SK-N-SH treated with all-trans-retinoic acid at 6 μM for 48 hours (cell line): ENCODE data around the gene DTX1.

Experiments used
- ARNTL ChIP-seq: fragments of 450-650 bp; formaldehyde crosslinking; IDR thresholded peaks from 2 replicates; pipeline ENCODE4 v1.5.0; 2020; ENCODE audit warnings: low read depth, mild to moderate bottlenecking, moderate library complexity, borderline replicate concordance
- BACH2 ChIP-seq: fragments of 250-450 bp; sonication (Bioruptor Pico); IDR thresholded peaks from 2 replicates; pipeline ENCODE4 v1.9.0; 2021; ENCODE audit warnings: mild to moderate bottlenecking, borderline replicate concordance
- CSDC2 ChIP-seq: fragments of 250-450 bp; sonication (Bioruptor Pico); IDR thresholded peaks from 2 replicates; pipeline ENCODE4 v1.5.0; 2020; ENCODE audit warnings: mild to moderate bottlenecking, moderate library complexity
- GLIS3 ChIP-seq: fragments of 250-450 bp; sonication (Bioruptor Pico); IDR thresholded peaks from 2 replicates; pipeline ENCODE4 v1.5.0; 2020; ENCODE audit warnings: mild to moderate bottlenecking, moderate library complexity
- ISL1 ChIP-seq: fragments of 250-450 bp; sonication (Bioruptor Pico); IDR thresholded peaks from 2 replicates; pipeline ENCODE4 v2.1.2; 2022; ENCODE audit warnings: mild to moderate bottlenecking, moderate library complexity
- OSR1 ChIP-seq: fragments of 250-450 bp; sonication (Bioruptor Pico); IDR thresholded peaks from 2 replicates; pipeline ENCODE4 v1.8.0; 2022; ENCODE audit warnings: moderate library complexity, mild to moderate bottlenecking, inconsistent platforms
- SNAI2 ChIP-seq: fragments of 250-450 bp; sonication (Bioruptor Pico); IDR thresholded peaks from 2 replicates; pipeline ENCODE4 v1.5.0; 2020; ENCODE audit warnings: mild to moderate bottlenecking, moderate library complexity
- TCF4 ChIP-seq: fragments of 250-450 bp; sonication (Bioruptor Pico); IDR thresholded peaks from 2 replicates; pipeline ENCODE4 v1.8.0; 2021; ENCODE audit warnings: mild to moderate bottlenecking, moderate library complexity, borderline replicate concordance
- TOX ChIP-seq: fragments of 250-450 bp; sonication (Bioruptor Pico); IDR thresholded peaks from 2 replicates; pipeline ENCODE4 v1.8.0; 2021; ENCODE audit warnings: mild to moderate bottlenecking, moderate library complexity, borderline replicate concordance
- ZC3H10 ChIP-seq: fragments of 250-450 bp; sonication (Bioruptor Pico); IDR thresholded peaks from 2 replicates; pipeline ENCODE4 v1.5.1; 2021; ENCODE audit warnings: mild to moderate bottlenecking, moderate library complexity
- ZNF565 ChIP-seq: fragments of 450-650 bp; formaldehyde crosslinking; conservative IDR thresholded peaks from 2 replicates; pipeline ENCODE4 v1.5.0; 2020; ENCODE audit warnings: low read depth, mild to moderate bottlenecking, moderate library complexity
- TF ChIP-seq, protein P1 (sequence below): fragments of 250-450 bp; sonication (Bioruptor Pico); IDR thresholded peaks from 2 replicates; pipeline ENCODE4 v1.8.0; 2020; ENCODE audit warnings: mild to moderate bottlenecking, moderate library complexity, borderline replicate concordance

DNA sequence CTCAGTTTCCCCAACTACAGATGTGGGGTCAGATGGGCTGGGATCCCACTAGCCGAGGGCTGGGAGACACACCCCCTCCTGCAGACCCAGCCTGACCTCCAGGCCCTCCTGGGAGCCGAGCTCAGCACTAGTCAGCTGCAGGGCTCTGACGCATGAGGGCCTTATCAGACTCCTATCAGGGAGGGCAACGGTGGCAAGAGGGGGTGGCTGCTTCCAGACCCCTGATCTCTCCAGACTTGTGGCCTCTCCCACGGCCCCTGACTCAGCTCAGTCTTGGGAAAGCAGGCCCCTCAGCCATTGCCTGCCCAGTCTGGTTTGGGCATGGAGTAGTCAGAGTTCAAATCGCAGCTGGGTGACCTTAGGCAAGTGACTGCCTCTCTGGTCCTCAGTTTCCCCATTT, 76.5 kb downstream of the DTX1 start:
- TF ChIP-seq GLIS3, result no peak
- TF ChIP-seq ISL1 (CRISPR knock-in tag), result no peak
- no peak for TF ChIP-seq TCF4
- no peak for TF ChIP-seq ARNTL
- TF ChIP-seq CSDC2 (CRISPR knock-in tag), result no peak
- no peak for TF ChIP-seq BACH2 (CRISPR knock-in tag)
- TF ChIP-seq, protein P1, sequence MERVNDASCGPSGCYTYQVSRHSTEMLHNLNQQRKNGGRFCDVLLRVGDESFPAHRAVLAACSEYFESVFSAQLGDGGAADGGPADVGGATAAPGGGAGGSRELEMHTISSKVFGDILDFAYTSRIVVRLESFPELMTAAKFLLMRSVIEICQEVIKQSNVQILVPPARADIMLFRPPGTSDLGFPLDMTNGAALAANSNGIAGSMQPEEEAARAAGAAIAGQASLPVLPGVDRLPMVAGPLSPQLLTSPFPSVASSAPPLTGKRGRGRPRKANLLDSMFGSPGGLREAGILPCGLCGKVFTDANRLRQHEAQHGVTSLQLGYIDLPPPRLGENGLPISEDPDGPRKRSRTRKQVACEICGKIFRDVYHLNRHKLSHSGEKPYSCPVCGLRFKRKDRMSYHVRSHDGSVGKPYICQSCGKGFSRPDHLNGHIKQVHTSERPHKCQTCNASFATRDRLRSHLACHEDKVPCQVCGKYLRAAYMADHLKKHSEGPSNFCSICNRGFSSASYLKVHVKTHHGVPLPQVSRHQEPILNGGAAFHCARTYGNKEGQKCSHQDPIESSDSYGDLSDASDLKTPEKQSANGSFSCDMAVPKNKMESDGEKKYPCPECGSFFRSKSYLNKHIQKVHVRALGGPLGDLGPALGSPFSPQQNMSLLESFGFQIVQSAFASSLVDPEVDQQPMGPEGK (CRISPR knock-in tag), result no peak
- no peak for TF ChIP-seq OSR1 (CRISPR knock-in tag)
- TF ChIP-seq ZNF565 (CRISPR knock-in tag), result no peak
- TF ChIP-seq TOX (CRISPR knock-in tag), result no peak
- TF ChIP-seq SNAI2 (CRISPR knock-in tag), result no peak
- TF ChIP-seq ZC3H10 (CRISPR knock-in tag), result no peak
